IPS DF 4.7 (cell line): ENCODE data around the gene CPSF7.
"Not testable (repeated sequence)": the region's sequence is repeated elsewhere in the genome, so short reads cannot be mapped to it uniquely, and the experiment has no call there.

ENCODE experiments used
- DNase-seq: peaks from one replicate; pipeline ENCODE4 v3.0.0-alpha.2; 2013; ENCODE audit warnings: low spot score; ENCODE audit errors: extremely low read depth

Gene CPSF7

DNA sequence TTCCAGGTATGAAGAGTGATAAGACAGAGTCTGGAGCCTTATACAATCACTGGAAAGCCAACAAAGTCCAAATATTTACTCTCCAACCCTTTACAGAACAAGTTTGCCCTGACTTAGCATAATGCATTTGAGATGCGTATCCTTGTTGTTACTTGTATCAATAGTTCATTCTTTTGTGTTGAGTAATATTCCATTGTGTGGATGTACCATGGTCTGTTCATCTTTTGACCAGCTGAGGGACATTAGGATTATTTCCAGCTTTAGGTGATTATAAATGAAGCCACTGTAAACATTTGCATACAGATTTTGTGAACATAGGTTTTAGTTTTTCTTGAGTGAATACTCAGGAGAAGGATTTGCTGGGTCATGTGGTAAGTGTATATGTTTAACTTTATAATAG lies 9.8 kb upstream of the CPSF7 start:
- no peak for DNase-seq

DNA sequence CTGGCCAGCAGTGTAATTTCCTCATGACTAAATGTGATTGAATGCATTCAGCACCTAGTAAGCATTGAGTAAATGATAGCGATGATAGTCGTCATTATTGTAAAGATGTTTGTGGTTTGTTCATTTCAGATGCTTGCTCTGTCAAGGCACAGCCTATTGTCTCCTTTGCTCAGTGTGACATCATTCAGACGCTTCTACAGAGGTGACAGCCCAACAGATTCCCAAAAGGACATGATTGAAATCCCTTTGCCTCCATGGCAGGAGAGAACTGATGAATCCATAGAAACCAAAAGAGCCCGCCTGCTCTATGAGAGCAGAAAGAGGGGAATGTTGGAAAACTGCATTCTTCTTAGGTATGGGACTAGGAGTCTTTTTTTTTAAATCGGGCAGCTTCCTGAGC lies 7.7 kb upstream of the CPSF7 start:
- DNase-seq = no peak

DNA sequence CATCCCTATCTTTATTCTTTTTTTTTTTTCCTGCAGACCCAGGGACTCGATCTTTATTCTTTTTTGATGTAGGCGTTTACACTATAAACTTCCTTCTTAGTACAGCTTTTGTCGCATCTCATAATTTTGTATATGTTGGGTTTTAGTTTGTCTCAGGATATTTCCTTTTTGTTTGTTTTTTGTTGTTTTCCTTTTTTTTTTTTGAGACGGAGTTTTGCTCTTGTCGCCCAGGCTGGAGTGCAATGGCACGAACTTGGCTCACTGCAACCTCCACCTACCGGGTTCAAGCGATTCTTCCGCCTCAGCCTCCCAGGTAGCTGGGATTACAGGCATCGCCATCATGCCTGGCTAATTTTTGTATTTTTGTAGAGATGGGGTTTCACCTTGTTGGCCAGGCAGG lies 1.1 kb upstream of the CPSF7 start:
- not testable (repeated sequence) for DNase-seq

DNA sequence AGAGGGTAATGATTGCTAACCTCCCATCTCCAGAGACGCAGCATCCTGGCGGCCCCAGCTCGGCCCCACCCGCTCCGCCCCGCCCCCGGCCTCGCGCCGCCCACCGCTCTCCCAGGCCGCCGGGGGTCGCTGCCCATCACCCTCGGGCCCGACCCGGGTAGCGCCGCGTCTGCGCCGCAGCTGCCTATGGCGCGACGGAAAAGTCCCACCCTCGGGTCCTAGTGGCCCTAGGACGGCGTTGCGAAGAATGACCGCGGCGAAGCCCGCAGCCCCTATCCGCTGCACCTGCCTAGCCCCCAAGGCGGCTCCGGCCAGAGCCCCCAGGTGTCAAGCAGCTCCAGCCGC lies 457 bp downstream of the CPSF7 start:
- DNase-seq = no peak

DNA sequence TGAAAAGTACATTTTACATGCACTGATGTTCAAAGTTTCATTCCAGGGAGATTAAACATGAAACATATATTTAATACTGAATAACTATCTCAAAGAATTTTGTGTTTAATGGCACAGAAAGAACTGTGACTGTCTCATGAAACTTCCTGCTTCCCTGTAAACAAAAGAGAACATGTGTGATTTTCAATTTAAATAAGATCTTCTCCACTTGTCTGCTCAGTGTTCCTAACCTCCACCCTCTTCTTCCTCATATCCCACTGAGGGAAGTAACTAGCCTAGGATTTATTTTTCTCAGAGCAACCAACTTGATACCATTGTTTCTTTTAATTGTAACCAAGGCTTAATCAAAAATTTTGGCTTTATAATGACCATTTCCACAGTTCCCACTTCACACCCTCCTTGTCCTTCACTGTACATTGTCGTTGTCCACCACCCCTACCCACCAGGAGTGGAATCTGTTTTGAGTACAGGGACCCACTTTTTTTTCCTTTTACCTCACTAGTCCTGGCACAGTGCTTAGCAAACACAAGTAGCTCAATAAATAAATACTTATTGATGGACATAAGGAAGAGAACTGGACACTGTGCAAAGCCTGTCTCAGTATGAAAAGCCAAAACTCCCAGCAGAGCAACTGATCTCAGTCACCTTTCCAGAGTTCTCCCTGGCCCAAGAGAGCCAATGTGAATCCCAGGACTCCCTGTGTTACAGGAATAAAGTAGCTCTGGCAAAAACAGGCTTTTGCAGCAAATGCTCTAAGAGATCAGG lies 4.2 kb downstream of the CPSF7 start:
- DNase-seq = no peak

DNA sequence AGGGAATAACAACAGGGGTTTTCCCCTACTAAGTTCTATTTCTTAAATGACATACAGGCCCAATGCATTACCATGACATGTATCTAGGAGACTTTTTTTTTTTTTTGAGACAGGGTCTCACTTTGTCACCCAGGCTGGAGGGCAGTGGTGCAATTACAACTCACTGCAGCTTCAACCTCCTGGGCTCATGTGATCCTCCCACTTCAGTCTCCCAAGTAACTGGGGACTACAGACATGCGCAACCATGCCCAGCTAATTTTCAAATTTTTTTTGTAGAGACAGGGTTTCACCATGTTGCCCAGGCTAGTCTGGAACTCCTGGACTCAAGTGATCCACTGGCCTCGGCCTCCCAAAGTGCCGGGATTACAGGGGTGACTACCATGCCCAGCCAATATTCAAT lies 7.5 kb downstream of the CPSF7 start:
- no peak for DNase-seq

DNA sequence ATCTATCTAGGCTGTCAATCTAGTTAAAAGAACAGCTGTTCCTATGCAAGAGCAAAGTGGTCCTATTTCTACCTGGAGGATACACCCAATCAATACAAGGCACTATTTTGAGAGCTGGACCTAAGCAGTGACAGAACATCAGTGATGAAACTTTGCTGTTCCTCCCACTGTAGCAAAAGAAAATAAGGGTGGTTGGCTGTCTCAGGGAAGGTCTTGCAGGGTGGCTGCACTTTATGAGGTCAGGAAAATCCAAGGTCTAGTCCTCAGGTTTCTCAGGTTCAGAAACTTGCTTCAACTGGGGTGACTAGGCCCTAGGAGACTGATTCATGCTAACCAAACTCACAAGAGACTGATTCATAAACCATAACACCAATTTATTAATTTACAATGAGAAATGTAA lies 11.6 kb downstream of the CPSF7 start:
- no peak for DNase-seq

DNA sequence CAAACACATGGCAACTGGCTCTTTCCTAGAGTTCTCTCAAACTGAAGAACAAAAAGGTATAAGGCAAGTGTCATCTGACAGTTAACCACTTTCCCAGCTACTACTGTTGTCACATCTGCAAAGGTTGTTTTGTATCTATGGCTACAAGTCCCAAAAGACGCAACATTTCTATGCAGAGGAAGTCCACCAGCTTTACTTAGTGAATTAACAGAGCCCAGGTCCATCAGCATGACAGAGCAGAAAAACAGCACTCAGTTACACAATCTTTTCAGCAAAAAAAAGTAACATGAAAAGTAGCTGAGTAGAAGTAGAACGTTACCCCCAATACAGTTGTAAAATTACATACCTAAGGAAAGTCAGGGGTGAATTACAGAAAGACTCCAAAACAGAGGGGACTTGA lies 12.1 kb downstream of the CPSF7 start:
- no peak for DNase-seq

DNA sequence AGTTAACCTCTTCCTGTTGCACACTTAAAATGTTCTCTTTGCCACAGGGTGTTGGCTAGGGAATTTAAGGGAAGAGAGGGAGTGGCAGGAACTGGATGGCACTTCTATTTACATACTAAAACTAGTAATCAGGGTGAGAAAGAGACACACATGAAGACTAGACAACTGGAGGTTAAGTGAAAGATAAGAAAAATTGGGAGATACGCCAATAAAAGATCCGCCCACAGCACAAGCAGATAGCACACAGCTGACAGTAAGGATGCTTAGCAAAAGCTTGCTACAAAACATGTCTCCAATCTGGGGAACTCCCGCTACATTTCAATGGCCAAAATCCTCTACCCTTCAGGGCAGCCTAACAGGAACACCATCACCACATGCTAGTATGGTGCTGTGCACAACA lies 12.8 kb downstream of the CPSF7 start:
- no peak for DNase-seq

DNA sequence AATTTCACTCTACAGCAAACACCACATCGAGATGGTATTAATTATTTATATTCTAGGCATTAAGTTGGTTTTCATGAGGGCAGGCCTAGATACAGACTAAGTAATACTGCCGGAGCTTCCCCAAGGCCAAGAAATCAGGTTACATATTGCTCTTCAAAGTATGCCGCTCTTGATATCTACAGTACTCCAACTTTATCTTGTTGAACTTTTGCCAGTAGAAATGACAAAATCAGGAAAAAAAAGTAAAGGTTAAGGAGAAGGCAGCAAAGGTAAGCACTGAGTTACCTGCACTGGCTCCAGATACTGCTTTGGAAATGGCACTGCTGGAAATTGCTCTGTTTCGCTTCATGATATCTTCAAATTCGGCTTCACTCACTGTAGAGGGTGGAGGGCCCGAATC lies 14.4 kb downstream of the CPSF7 start:
- DNase-seq = no peak

DNA sequence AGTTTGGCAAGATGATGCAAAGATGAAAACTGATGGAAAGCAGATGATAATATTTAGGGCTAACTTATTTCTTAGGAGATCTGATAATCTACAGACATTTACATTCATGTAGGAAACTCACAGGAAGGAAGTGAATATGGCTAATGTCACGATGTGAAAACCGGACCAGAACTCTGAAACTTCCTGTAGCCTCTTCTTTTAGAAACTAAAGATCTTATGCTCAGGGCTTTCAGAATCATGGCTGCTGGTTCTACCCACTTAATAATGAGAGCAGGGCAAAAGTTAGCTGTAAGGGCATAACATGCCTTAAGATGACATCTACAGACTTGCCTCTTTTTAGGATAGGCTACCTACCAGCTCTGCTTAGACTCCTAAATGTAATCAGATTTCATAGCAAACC lies 15.2 kb downstream of the CPSF7 start:
- DNase-seq = no peak

DNA sequence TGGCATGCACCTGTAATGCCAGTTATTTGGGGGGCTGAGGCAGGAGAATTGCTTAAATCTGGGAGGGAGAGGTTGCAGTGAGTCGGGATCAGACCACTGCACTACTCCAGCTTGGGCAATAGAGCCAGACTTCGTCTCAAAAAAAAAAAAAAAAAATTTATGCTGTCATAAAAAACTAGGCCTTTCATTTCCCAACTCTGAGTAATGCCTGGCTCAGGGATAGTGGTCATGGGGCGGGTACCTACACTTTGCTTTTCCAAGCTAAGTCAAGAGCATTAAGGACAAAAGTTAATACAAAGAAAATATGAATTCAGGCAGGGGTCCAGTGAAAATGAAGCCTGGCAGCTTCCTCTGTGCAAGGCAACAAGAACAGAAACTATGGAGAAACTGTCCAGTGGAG lies 16.3 kb downstream of the CPSF7 start:
- no peak for DNase-seq

DNA sequence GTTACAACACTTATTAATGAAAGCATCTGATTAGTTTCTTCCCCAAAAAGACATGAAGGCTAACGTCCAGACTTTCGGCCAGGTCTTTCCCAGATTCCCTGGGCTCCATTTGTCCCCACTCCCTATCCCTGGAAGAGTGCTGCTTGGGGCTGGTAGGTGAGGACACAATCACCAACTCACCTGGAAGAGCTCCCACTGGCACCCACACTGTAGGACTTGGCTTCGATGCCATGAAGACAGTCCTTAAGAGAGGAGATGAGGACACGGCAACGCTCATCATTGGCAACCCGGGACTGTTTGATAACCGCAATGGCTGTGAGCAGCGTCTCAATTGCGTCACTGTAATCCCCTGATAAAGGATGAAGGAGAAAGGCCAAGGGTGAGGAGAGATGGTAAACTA lies 18.2 kb downstream of the CPSF7 start:
- no peak for DNase-seq

DNA sequence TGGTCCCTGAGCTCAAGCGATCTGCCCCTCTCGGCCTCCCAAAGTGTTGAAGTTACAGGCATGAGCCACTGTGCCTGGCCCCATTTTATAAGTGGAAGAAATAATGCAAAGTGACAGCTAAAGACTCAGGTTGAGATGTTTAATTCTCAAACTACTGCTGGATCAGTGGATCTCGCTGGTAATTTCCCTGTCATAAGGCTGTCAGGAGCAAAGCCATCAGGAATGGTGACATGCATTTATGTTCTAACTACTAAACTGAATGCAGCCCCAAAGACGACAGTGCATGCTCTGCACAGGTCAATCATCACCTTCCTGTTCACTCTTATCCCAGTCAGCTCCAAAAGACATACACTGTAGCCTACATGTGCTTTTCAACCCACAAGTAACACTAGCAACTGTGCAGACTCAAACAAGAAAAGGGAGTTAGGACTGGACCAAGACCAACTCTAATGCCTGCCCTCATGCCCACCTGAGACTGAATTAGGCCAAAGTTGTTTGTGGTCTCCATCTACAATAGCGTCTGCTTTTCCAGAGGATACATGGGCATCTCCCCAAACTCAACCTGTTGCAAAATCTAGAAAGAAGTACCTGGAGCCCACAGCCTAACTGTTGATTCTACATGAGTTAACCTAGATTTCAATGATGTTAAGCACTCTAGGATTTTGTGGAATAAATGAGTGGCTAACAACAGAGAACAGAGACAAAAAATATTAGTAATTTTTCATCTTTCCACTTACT lies 22.6 kb downstream of the CPSF7 start:
- DNase-seq = no peak

DNA sequence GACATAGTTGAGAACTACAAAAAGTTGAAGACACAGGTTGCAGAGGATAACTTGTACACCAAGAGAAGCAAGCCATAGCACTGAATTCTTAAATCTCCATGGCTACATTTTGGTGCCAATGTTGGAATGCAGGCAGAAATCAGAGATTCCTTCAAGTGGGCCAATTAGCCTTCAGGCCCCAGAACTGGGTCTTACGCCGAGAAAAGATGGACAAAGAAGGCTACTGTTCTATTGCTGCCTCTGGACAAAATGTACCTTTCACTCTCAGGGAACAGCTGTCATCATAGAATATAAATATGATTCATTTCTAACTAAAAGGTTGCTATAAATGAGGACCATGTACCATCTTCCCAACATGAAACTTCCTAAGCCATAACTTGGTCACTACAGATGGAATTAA lies 23.7 kb downstream of the CPSF7 start:
- DNase-seq = no peak

DNA sequence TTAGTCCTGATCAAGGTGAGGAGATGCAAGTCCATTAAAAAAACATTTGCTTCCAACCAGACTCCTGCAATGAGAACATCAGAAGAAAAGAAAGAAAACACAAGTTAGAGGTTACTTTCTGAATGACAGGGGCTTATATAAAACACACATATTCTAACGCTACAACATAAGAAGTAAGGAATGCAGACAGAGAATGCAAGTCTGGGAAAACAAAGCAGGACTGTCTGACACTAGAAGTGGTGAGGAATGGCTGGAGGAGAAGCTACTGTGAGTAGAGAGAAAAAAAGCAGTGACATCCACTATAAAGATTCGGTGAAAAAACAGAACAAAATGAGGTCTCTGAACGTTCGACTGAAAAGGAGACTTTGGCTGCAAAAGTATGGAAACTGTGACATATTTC lies 25.1 kb downstream of the CPSF7 start:
- DNase-seq = no peak

DNA sequence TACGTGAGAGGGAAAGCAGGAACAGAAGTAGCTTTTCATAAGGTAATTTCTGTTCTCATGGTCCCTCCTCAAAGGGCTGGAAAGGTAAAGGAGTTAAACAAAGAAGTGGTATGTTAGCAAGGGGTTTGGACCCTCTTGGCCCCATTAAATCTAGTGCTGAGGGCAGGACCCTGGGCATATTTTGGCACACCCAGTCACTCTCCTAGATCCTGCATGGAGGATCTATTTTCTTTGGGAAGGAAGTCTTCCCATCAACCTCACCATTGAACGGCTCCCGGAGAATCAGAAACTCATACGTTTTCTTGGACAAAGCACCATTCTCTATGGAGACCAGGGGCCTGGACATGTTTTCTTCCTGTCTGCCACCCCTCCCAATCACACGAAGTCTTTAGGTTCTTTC lies 25.7 kb downstream of the CPSF7 start:
- no peak for DNase-seq

DNA sequence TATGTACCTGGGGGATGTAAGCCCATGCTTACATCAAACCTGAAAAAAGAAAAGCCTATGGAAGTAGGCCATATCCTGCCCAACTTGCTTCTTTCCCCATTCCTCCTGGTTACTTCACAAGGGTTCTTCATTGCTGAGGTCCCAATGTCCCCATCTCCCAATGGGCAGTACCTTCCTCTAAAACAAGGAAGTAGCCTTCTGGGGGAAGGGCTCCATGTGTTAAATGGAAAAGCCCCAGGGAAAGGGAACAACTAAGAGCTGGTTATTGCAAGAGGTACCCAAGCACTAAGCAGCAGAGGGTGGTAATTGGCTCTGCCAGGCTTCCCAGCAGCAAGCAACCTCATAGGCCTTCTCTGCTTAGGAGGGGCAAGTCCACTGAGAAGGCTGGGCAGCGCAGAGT lies 26.1 kb downstream of the CPSF7 start:
- no peak for DNase-seq

DNA sequence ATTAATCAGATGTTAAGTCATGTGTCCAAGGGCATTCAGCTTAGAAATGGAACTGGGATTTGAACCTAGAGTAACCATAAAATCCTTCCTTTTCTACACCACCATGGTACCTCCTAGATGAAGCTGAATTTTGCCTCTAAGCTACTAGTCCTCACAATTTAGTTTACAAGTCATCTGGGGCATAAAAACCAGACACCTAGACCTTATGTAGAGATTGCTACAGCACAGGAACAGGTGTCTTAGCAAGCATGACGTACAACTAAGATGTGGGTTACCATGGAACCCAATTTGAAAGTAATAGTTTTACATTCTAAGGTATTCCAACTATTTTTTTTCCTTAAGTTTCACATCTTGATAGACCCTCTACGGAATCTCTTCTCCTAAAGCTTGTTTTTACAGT lies 28.2 kb downstream of the CPSF7 start:
- DNase-seq = no peak

DNA sequence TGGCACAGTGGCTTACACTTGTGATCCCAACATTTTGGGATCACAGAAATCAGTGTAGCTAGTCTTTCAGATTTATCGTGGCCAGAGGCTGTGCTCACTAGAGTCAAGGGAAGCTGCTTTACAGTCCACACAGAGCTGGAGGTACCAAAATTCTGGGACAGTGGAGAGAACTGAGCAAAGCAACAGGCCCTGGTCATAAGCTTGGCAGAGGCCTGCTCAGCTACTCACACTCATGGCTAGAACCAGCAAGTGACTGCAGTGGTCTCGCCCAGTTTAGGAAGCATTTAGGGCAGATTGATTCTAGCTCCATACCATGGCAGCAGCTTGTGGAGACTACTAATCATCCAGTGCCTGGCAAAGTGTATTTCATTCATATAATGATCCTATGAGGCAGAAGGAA lies 28.6 kb downstream of the CPSF7 start:
- no peak for DNase-seq

DNA sequence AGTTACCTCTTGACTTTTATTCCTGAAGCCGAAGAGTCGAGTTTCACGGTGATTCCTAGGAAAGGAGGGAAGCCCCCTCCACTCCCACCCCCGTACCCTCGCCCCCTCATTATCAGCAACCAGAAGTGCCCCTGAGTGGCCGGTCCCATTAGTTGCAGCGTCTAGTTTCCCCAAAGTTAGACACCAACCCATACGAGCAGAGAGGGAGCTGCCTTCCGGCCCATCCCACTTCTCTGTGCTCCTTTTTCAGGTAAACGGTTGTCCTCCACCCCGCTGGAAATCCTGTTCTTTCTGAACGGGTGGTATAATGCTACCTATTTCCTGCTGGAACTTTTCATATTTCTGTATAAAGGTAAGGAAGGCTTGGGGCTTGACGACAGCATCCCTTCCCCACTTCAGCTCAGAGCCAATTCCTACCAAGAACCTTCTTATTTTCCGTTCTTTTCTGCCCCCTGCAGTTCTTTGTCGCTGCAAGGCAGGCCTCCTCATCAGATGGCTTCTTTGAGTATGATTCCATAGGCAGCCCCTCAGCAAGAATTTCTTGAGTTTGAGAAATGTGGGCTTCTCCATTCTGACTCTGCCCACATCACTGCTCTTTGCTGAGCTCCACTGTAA lies 36.7 kb downstream of the CPSF7 start:
- no peak for DNase-seq

DNA sequence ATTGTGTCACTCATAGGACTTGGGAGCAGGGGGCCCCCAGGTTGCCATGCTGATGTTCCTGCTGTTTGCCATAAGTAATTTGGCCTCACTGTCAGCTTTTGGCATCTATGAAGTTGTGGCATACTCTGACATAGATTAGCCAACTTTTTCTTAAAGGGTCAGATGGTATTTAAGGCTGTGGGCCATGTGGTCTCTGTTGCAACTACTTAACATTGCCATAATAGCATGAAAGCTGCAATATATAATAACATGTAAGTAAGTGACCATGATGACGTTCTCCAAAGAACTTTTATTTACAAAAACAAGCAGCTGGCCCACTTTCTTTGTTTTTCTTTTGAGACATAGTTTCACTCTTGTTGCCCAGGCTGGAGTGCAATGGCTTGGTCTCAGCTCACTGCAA lies 39.6 kb downstream of the CPSF7 start:
- DNase-seq = no peak
